Measurements from ENCODE around the gene AKR7A3.
"Not testable (repeated sequence)": the region's sequence is repeated elsewhere in the genome, so short reads cannot be mapped to it uniquely, and the experiment has no call there.

AKR7A3 gene

DNA sequence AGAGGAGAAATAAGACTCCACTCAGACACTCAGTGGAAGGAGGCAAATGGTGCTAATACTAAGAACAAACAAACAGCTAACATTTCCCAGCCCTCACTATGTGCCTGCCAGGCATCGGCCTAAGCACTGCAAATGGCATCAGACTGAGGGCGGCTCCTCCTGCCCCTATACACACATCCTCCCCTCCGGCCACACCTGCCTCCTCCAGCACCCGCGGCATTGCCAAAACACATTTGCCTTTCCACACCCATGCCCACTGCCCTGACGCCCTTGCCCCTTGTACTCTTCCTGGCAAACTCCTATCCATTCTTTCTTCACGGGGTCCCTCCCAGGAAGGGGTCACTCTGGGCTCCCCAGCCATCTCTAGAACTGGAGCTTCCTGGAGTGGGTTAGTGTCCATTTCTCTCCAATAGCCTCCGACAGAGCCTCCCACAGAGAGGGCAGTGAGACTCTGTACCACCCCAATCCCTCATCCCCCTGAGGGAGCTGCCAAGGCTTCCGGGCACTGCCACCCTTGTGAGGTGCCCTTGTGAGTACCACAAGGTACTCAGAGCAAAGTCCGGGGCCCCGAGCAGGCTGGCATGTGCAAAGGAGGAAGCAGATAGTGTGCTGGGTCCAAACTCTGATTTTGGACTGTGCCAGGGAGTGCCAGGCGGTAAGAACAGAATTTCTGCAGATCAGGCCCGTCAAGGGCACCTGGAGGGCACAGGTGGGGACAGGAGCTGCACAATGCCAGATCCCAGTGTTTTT is 959 bp downstream of the AKR7A3 start:
- DNase-seq = no peak

DNA sequence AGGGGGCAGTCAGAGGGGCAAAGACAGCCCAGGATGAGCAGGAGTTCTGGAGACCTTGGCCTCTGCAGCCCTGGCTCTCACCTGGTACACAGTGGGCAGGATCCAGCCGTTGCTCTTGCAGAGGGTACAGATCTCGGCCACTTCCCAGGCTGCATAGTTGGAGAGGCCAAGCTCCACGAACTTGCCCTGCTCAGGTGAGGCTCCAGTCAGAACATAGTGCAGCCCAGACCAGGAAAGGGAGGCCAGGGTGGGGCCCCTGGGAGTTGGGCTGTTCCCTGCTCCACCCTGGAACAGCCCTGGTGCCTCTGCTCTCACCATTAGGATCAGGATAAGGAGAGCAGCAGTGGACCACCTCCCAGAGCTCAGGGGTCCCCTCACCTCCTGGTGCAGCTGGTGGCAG is 2.8 kb downstream of the AKR7A3 start:
- DNase-seq = not testable (repeated sequence)

DNA sequence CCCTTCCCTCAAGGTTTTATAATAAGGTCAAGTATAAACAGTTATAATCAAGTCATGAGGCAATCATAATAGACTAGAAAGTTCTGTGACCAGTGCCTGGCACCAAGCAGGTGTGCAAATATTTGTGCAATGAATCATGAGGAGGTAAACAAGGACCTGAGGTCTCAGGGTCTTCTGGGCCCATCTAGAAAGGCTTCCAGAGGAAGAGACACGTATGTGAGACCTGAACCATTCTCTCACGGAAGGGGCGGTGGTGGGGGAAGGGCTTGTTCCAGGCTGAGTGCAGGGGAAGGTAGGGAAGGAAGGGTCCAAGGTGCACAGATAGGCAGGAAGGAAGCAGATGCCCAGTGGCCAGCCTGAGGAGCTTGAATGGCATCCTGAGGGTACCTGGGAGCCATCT is 3.2 kb downstream of the AKR7A3 start:
- DNase-seq = not testable (repeated sequence)

DNA sequence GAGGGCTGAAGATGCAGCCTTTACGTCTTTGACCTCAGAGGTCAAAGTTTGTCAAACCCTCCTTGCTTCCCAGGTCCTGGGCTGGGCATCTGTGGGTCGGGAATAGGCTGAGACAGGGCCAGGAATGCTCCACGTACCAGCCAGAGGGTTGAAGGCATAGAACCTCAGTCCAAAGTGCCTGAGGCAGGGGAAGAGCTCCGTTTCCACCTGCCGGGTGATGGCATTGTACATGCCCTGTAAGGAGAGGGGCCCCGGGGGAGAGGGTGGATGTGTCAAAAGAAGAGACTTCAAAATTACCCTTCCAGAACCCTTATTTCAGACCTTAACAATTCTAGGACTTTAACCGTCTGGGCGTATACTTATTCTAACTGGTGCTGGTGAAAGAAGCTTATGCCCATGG is 3.7 kb downstream of the AKR7A3 start:
- DNase-seq = no peak

DNA sequence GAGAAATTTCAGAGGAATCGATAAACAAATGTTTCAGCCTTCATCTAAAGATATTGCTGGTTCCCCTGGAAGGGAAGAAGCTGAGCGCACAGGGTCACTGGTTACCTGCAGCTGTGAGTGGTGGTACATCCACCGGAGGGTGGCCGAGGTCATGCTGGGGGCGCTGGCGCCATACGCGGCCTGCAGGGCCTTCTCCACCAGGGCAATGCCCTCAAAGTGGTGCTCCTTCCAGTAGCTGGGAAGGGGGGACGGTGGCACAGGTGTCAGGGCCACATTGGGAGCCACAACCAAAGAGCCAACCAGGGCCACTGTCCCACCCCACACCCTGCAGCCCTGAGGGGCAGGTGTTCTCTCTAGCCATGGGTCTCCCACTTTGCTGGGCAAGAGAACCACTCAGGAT is 4.7 kb downstream of the AKR7A3 start:
- no peak for DNase-seq

DNA sequence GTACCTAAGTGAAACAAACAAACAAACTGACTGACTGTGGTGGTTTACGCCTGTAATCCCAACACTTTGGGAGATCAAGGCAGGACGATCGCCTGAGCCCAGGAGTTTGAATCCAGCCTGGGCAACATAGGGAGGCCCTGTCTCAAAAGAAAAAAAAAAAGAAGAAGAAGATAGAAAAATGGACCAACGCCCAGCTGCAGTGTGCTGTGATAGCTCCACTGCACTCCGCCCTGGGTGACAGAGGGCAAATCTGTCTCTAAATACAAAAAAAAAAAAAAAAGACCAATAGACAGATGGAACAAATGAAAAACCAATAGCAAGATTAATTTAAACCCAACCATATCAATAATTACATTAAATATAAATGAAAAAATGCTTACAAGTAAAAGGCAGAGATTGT is 13.9 kb downstream of the AKR7A3 start:
- no peak for DNase-seq

DNA sequence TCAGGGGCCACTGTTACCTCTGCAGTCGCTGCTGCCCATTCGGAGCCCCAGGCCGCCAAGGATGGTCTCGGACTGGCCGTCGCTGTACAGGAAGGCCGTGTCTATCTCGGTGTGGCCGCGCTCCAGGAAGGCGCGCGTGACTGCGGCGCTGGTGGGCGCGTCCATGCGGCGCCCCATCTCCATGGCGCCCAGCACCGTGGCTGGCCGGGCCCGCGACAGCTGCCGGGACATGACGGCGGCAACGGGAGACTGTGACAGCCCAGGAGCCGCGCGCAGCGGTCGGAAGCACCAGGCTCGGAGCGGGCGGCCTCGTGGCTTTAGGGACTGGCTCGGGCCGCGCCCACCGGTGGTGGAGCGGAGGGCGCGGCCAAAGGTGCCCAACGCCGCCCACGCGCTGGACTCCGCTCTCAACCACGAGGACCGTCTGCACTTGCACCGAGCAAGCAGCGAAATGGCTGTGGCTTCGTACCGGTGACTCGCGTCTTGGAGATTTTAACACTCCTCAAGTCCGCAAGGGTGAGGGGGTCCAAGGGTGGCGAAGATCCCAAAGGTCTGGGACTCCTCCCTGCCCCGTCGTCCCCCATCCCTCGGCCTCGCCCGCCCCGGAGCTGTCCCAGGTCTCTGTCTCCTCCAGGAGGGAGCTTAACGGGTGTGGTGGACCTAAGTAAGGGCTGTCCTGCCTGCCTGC is 14.6 kb downstream of the AKR7A3 start:
- not testable (repeated sequence) for DNase-seq

DNA sequence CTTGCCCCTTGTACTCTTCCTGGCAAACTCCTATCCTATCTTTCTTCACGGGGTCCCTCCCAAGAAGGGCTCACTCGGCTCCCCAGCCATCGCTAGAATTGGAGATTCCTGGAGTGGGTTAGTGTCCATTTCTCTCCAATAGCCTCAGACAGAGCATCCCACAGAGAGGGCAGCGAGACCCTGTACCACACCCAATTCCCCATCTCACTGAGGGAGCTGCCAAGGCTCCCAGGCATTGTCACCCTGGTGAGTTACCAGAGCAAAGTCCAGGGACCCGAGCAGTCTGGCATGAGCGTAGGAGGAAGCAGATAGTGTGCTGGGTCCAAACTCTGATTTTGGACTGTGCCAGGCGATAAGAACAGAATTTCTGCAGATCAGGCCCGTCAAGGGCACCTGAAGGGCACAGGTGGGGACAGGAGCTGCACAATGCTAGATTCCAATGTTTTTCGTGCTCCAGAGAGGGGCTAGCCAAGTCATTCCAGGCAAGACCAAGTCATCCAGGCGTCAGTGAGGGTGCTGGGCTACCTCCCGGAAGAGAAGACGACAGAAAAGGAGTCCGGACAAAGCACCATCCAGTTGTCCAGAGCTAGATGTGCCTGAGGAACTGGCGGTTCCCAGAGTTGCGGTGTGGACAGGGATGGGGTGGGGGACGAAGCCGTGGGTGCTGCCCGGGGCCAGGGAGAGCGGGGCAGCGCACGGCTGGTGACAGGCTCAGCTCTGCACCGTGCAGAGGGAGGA is 15.3 kb downstream of the AKR7A3 start:
- DNase-seq = no peak

DNA sequence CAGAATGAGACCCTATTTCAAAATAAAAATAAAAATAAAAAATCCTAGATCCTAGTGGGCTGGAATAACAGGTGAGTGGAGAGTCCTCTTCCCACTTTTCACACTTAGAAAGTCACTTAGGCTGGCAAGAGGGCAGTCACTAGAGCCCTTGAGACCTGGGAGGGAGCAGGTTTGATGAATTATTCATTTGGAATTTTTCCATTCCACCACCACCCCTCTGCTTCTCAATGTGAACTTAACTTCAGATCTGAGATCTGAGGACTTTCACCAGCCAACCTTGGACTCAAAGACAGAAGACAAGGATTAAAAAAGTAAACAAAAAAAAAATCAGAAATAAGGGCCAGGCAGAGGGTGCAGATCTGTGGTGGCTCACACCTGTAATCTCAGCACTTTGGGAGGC is 16.5 kb downstream of the AKR7A3 start:
- no peak for DNase-seq

DNA sequence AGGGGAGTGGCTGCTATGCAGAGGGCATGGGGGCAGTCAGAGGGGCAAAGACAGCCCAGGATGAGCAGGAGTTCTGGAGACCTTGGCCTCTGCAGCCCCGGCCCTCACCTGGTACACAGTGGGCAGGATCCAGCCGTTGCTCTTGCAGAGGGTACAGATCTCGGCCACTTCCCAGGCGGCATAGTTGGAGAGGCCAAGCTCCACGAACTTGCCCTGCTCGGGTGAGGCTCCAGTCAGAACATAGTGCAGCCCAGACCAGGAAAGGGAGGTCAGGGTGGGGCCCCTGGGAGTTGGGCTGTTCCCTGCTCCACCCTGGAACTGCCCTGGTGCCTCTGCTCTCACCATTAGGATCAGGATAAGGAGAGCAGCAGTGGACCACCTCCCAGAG is 18.2 kb downstream of the AKR7A3 start:
- not testable (repeated sequence) for DNase-seq

DNA sequence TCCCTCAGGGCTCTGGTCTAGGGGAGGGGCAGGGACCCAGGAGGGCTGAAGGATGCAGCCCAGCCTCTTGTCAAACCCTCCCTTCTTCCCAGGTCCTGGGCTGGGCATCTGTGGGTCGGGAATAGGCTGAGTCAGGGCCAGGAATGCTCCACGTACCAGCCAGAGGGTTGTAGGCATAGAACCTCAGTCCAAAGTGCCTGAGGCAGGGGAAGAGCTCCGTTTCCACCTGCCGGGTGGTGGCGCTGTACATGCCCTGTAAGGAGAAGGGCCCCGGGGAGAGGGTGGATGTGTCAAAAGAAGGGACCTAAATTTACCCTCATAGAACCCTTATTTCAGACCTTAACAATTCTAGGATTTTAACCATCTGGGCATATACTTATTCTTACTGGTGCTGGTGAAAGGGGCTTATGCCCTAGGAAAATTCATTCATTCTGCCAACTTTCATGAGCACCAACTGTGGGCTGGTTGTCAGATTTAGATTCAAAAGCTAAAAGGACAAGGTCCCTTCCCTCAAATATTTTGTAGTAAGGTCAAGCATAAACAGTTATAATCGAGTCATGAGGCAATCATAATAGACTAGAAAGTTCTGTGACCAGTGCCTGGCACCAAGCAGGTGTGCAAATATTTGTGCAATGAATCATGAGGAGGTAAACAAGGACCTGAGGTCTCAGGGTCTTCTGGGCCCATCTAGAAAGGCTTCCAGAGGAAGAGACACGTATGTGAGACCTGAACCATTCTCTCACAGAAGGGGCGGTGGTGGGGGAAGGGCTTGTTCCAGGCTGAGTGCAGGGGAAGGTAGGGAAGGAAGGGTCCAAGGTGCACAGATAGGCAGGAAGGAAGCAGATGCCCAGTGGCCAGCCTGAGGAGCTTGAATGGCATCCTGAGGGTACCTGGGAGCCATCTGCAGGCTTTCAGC is 18.9 kb downstream of the AKR7A3 start:
- DNase-seq = not testable (repeated sequence)

DNA sequence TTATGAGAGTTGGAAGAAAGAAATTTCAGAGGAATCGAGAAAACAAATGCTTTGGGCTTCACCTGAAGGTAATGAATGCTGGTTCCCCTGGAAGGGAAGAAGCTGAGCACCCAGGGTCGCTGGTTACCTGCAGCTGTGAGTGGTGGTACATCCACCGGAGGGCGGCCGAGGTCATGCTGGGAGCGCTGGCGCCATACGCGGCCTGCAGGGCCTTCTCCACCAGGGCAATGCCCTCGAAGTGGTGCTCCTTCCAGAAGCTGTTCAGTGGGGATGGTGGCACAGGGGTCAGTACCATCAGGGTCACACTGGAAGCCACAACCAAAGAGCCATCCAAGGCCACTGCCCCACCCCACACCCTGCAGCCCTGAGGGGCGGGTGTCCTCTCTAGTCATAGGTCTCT is 20.1 kb downstream of the AKR7A3 start:
- DNase-seq = no peak

DNA sequence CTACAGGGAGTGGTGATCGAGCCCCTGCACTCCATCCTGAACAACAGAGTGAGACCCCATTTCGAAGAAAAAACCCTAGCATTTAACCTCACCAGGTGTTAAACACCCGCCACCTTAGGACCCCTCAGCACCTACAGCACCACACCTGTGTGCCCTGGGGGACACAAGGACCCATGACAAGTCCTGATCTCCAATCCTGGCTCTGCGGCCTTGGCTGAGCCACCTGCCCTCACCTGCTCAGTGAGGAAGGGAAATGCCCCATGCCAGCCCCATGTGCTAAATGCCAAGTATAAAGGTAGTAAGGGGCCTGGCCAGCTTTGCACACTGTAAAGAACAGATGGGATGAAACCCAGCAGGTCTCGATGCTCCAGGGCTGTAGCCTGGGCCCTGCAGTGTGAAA is 25.8 kb downstream of the AKR7A3 start:
- no peak for DNase-seq

DNA sequence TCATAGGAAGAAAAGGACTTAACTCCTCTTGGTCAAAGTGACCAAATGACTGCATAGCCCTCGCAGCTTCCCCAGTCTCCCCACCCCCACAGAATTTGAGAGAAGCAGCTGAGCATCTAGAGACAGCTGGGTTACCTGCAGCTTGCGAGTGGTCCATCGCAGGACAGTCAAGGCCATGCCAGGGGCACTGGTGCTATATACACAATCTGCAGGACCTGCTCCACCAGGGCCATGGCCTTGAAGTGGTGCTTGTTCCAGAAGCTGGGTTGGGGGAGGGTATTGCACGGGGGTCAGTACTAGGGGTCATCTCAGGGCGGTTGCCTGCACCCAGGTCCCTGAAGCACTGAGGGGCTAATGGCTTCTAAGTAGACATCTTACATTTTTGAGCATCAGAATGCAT is 26.5 kb downstream of the AKR7A3 start:
- DNase-seq = no peak

DNA sequence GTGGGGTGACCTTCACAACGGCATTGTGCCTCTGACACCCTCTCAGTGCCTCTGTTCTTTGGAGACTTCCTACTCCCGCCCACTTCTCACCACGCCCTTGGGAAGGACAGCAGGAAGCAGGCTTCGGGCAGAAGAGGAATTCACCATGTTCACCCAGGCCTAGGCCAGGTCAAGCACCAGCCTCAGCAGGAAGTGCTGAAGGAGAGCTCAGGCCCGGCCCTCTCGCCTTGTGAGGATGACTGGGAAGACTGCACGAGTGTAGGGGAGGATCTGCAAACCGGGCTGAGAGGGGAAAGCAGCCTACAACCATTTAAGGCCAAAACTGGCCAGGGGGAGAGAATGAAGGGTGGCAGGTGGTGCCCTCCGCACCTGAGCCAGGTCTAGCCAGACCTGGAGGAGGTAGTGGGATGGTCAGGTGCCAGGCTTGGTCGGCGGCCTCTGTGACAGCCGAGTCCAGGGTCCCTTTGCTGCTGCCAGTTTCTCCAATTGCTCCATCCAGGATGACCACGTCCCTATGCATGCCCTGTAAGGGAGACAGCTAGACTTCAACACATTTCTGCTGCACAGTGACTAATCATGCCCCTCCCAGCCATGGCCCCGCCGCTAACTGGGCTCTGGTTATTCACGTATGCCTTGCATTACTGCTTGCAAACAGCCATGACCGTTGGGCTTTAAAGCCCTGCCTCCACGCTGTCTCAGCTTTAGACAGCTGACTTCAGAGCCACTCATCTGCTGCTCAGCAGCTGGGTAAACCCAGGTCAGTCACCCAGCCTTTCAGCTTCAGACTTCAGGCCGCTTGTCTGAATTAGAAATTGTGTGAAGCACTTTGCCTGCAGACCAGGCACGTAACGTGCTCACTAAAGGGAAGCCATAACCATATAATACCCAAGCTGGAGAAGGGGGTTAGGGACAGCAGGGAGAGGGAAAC is 28.1 kb downstream of the AKR7A3 start:
- DNase-seq = no peak

DNA sequence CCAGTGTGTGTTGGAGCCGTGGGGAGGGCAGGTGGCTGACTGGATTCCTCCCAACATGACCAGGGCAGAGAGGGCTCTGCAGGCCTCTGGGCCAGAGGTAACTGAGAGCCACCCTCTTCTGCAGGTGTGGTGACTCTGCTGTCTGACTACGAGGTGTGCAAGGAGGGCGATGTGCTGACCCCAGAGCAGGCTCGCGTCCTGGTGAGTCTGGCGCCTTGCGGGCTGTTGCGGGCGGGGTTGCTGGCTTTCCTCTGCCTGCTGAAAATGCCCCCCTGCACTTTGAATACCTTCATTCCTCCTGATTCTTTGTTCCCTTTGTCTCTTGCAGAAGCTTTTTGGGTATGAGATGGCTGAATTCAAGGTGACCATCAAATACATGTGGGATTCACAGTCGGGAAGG is 30.2 kb downstream of the AKR7A3 start:
- DNase-seq = no peak

DNA sequence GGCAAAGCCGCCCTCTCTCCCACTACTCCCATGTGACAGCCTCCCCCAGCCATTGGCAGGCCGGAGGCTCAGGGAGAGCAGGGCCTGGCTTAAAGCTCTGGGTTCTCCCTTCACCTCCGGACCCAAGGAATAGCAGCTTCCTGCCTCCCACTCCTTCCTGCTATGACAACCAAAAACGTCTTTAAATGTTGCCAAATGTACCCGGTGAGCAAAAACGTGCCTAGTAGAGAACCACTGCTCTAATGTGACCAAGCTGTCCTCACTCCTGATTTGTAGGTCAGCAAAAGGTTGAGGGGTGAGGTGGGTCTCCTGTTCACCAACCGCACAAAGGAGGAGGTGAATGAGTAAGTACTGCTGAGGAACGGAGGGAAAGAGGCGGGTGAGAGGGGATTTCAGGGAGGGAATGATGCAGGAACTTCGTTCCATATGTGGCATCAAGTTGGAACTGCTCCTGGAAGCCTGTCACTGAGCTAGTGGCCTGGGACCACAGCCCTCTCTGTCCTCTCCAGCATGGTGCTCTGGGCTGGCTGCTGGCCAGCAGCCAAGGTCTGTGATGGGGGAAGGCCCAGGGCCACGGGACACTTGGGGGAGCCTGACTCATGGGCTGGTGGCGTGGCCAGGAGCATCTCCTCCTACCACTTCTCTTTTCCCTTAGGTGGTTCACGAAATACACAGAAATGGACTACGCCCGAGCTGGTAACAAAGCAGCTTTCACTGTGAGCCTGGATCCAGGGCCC is 31.2 kb downstream of the AKR7A3 start:
- no peak for DNase-seq

DNA sequence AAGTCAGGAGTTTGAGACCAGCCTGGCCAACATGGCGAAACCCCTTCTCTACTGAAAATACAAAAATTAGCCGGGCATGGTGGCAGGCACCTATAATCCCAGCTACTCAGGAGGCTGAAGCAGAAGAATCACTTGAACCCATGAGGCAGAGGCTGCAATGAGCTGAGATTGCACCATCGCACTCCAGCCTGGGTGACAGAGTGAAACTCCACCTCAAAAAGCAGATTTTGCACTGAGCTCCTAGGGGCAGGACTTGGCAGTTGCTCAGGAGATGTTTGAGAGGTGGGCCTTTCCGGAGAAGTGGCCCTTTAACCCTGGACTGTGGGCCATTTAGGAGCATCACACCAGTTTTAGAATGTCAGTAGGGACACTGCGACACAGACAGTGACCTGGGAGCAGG is 32.3 kb downstream of the AKR7A3 start:
- not testable (repeated sequence) for DNase-seq

DNA sequence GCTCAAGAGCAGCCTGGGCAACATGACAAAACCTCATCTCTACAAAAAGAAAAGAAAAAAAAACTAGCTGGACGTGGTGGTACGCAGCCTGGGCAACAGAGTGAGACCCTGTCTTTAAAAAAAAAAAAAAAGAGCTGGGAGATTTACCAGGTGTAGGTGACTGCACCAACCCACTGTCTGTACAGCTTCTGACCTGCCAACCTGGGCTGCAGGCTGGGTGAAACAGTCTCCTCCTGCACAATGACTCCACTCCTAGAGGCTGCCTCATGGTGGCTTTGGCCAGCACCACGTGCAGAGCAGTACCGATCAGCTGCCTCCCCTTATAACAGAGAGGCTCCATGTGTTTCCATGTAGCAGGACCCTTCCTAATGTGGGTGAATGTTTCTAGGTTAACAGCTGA is 33.3 kb downstream of the AKR7A3 start:
- no peak for DNase-seq

DNA sequence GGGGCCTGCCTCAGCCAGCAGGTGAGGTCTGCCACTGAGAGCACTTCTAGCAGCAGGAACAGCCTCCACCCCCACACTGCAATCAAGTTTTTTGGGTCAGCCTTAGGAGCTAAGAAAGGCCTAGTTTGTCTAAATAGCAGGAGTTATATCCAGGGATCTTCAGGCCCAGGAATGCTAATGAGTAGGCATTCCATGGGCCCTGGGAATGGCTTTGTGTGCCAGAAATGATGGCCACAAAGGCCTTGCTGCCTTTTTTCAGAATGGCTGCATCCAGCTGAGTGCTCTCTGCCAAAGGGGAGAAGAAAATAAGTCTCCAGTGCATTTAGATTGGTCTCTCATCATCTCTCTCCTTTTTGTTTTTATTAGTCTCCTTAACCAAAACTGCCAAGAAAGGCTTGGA is 34.2 kb downstream of the AKR7A3 start:
- DNase-seq = no peak
